Left renal cortex interstitium (tissue), 4 donors: ENCODE results near the gene KCNB1. TPM values are rescaled to one million over a fixed set of nuclear protein-coding genes. Genes with fewer than 3 reads are reported as not detected.
"Not testable (repeated sequence)": the region's sequence is repeated elsewhere in the genome, so short reads cannot be mapped to it uniquely, and the experiment has no call there.

Experiments
- DNase-seq, 4 donors: peaks; one replicate each; pipeline ENCODE4 v3.0.0-alpha.2; 2013; ENCODE audit warnings: low read depth in 4 of 4, low spot score in 2 of 4, missing footprints in 1 of 4
- polyA plus RNA-seq, 4 donors: library from polyadenylated mRNA; unstranded; fragments of 120-200 nt; gene quantifications; one replicate each; pipeline ENCODE4 v1.2.1, GENCODE V29; 2013; ENCODE audit not compliant: insufficient read length in 4 of 4

The KCNB1 gene
- polyA plus RNA-seq, 4 donors, result 0.47 to 1.1 (median 0.70) TPM

DNA sequence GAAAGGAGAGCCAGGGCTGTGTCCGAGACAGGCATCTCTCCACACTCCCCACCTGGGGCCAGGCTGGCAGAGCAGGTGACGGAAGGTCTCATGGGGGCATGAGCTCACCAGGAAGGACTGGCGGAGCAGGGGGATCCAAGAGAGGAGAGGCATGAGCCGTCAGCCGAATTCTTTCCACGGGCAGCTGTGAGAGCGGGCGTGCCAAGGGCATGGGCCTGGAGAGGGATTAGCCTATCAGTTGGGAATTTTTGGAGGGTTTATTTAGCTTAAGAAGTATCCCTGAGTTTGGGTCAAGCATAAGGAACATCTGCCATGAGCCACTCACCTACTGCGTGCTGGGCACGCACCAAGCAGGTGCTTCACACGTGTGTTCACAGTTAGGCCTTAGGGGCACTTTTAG lies 144.4 kb downstream of the KCNB1 start:
- DNase-seq, result no peak

- no peak for DNase-seq
These were observed 145.1 kb downstream of the KCNB1 start for GRCh38 chr20:49337357-49337756.

DNA sequence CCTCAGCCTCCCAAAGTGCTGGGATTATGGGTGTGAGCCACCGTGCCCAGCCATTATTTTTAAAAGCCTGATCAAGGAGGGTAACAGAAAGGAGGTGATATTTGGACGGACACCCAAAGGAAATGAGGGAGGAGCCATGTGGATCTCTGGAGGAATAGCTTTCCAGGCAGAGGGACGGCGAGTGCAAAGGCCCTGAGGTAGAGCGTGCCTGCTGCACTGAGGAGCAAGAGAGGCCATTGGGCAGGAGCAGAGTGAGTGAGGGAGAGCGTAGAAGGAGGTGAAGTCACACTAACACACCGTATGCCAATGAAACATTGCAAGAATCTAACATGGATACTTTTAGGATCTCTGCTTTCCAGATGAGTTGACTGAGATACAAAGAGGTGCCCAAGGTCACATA lies 145.7 kb downstream of the KCNB1 start:
- DNase-seq, result no peak

- no peak for DNase-seq
These were observed 147.0 kb downstream of the KCNB1 start for GRCh38 chr20:49335476-49335875.

- DNase-seq, result no peak
These were observed 151.5 kb downstream of the KCNB1 start for GRCh38 chr20:49330701-49331615.

DNA sequence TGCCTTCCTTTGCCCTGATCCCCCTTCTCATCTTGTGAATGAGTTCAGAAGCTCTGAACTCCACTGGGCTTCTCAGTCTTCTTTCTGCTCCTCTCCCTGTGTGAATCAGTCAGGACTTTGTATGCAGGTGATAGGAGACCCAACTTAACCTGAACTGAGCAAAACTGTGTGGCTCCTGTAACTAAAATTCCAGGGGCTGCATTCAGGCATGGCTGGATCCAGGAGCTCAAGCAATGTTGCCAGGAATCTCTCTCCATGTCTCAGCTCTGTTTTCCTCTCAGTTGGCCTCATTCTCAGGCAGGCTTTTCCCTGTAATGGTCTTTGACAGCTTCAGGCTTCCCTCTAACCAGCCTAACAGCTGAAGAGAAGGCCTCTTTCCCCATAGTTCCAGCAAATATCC lies 153.7 kb downstream of the KCNB1 start:
- no peak for DNase-seq

DNA sequence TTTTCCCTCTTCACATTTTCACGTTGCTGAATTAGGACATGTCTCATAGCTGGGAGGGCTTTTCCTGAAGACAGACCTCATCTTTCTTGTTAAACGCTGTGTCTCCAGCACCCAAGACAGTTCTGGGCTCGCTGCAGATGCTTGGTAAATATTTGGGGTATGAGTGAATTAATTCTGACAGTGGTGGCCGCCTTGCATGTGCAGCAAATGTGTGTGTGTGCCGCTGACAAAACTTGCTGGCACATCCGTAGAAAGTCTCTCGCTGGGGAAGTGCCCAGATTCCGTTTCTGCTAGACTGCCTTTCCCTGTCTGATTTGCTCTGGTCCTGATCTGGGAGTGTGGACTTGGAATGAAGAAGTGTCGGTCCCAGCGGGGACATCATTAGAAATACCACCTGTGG lies 156.4 kb downstream of the KCNB1 start:
- no peak for DNase-seq

DNA sequence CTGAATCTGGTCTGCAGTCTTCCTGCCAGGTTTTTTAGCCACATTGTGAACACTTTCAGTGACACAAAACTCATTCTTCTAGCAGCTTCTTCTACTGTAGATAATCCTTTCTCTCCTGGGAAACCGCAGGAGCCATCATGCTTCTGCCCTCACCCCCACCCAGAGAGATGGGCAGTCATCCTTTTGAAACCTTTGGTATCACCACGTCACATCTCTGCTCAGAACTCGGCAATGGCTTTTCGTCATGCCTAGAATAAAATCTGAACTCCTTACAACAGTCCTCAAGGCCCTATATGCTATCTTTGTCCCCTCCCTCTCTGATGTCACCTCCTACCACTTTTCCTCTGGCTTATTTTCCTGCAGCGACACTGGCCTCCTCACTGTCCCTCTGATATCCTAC lies 158.2 kb downstream of the KCNB1 start:
- DNase-seq, result no peak

GRCh38 chr20:49323622-49324238 lies 158.7 kb downstream of the KCNB1 start:
- no peak for DNase-seq

GRCh38 chr20:49320460-49320859 lies 162.0 kb downstream of the KCNB1 start:
- no peak for DNase-seq

GRCh38 chr20:49319208-49319809 lies 163.2 kb downstream of the KCNB1 start:
- no peak for DNase-seq

- DNase-seq, result no peak
These were observed 163.8 kb downstream of the KCNB1 start for GRCh38 chr20:49318430-49319207.

- DNase-seq, result no peak
These were observed 164.4 kb downstream of the KCNB1 start for GRCh38 chr20:49318091-49318429.

- DNase-seq, result no peak
These were observed 165.8 kb downstream of the KCNB1 start for GRCh38 chr20:49316704-49317103.

- no peak for DNase-seq
These were observed 166.9 kb downstream of the KCNB1 start for GRCh38 chr20:49315580-49315979.

GRCh38 chr20:49314052-49314451 lies 168.4 kb downstream of the KCNB1 start:
- not testable (repeated sequence) for DNase-seq

Other genes with a start within 250 kb of the KCNB1 start
- gene ZNFX1, start 204.6 kb downstream of the KCNB1 start, polyA plus RNA-seq, result 10 to 100 TPM; 15.5 to 17.1 (median 17.0) TPM
- gene PTGIS, start 85.5 kb upstream of the KCNB1 start, polyA plus RNA-seq, result 10 to 100 TPM; 30.8 to 42.9 (median 33.3) TPM
- 10 to 100 TPM; 43.9 to 49.4 (median 47.7) TPM for gene B4GALT5, start 231.2 kb upstream of the KCNB1 start, polyA plus RNA-seq